ENCODE measurements around the gene ELMO1. TPM values are rescaled to one million over a fixed set of nuclear protein-coding genes. Genes with fewer than 3 reads are reported as not detected.

Gene ELMO1
- total and polyA plus RNA-seq, 10 donors, result 26.0 to 494 (median 201) TPM

- Histone ChIP-seq H3K4me1 (peaks cover 0 to 5% (median 0%) of the 10 kb centered on the region in 6 donors), H3K27me3 (replicated peaks in 1 of 7) (no peaks in the 10 kb centered on the region), H3K27ac (no peak overlapping the region), H3K4me3 (no peak overlapping the region), H3K9me3 (no peaks in the 10 kb centered on the region), H3K36me3 (peaks cover 0 to 38% (median 0%) of the 10 kb centered on the region in 6 donors)
- 86 to 98% (median 97%) methylated on average over 5 of the region's 5 CpGs for WGBS, 5 donors
- TF ChIP-seq CTCF (IDR thresholded peaks at IDR 0.05 in 8 of 11, conservative IDR thresholded peaks at IDR 0.05 in 3 of 11) (no peak), POLR2A (IDR thresholded peaks at IDR 0.05) (no peak)
- intact Hi-C loops (cut with DNase I; ENCODE audit: low total_unique reads), result no loop called here
- DNase-seq, result no peak
Measured at GRCh38 chr7:36910859-36911258, 537.8 kb downstream of the ELMO1 start.

GRCh38 chr7:36910401-36910800, 538.3 kb downstream of the ELMO1 start:
- H3K27me3 ChIP-seq (replicated peaks in 1 of 7), result no peaks in the 10 kb centered on the region
- H3K36me3 ChIP-seq, result peaks cover 0 to 33% (median 0%) of the 10 kb centered on the region in 6 donors
- whole genome bisulfite sequencing, 5 donors, result 82 to 90% (median 83%) methylated on average over 3 of the region's 3 CpGs
- no peaks in the 10 kb centered on the region for H3K9me3 ChIP-seq
- TF ChIP-seq POLR2A (IDR thresholded peaks at IDR 0.05) (no peak), POLR2AphosphoS5 (IDR thresholded peaks at IDR 0.05) (no peak), CTCF (IDR thresholded peaks at IDR 0.05 in 8 of 11, conservative IDR thresholded peaks at IDR 0.05 in 3 of 11) (no peak)
- peaks cover 0 to 5% (median 0%) of the 10 kb centered on the region in 6 donors for H3K4me1 ChIP-seq
- no peak overlapping the region for H3K4me3 ChIP-seq
- intact Hi-C loops (cut with DNase I; ENCODE audit: low total_unique reads), result no loop called here
- DNase-seq, result no peak
- H3K27ac ChIP-seq, result no peak overlapping the region

- Histone ChIP-seq H3K4me3 (no peak overlapping the region), H3K27ac (no peak overlapping the region), H3K27me3 (replicated peaks in 1 of 7) (no peaks in the 10 kb centered on the region), H3K4me1 (peaks cover 0 to 5% (median 0%) of the 10 kb centered on the region in 6 donors), H3K36me3 (peaks cover 0 to 48% (median 4%) of the 10 kb centered on the region in 6 donors), H3K9me3 (no peaks in the 10 kb centered on the region)
- intact Hi-C loops (cut with DNase I; ENCODE audit: low total_unique reads), result no loop called here
- no peak for DNase-seq
- WGBS, 5 donors, result 44 to 59% (median 58%) methylated on average over 3 of the region's 3 CpGs
- TF ChIP-seq POLR2A (IDR thresholded peaks at IDR 0.05), result no peak
- TF ChIP-seq POLR2AphosphoS5 (IDR thresholded peaks at IDR 0.05), result no peak
- no peak for TF ChIP-seq CTCF (IDR thresholded peaks at IDR 0.05 in 8 of 11, conservative IDR thresholded peaks at IDR 0.05 in 3 of 11)
Measured at GRCh38 chr7:36906956-36907635, 541.6 kb downstream of the ELMO1 start.

GRCh38 chr7:36906448-36906847, 542.2 kb downstream of the ELMO1 start:
- TF ChIP-seq CTCF (IDR thresholded peaks at IDR 0.05 in 8 of 11, conservative IDR thresholded peaks at IDR 0.05 in 3 of 11) (no peak), POLR2A (IDR thresholded peaks at IDR 0.05) (no peak), POLR2AphosphoS5 (IDR thresholded peaks at IDR 0.05) (no peak)

More at GRCh38 chr7:36906448-36906847, 542.2 kb downstream of the ELMO1 start:
- intact Hi-C loops (cut with DNase I; ENCODE audit: low total_unique reads), result no loop called here
- DNase-seq, result no peak
- H3K4me3 ChIP-seq, result no peak overlapping the region
- peaks cover 0 to 5% (median 0%) of the 10 kb centered on the region in 6 donors for H3K4me1 ChIP-seq
- no peak overlapping the region for H3K27ac ChIP-seq
- H3K9me3 ChIP-seq, result no peaks in the 10 kb centered on the region
- 90 to 97% (median 94%) methylated on average over 4 of the region's 4 CpGs for WGBS, 5 donors
- peaks cover 0 to 48% (median 4%) of the 10 kb centered on the region in 6 donors for H3K36me3 ChIP-seq
- no peaks in the 10 kb centered on the region for H3K27me3 ChIP-seq (replicated peaks in 1 of 7)

Data from spleen (tissue), 11 donors.